HG03135 (cell line): ENCODE measurements around the gene CRMP1.

Source experiments
- ATAC-seq: cut with Tn5 transposase; IDR thresholded peaks from one replicate; pipeline ENCODE4 v1.9.1; 2021; ENCODE audit warnings: mild to moderate bottlenecking, moderate library complexity; ENCODE audit not compliant: unreplicated experiment

Gene CRMP1

GRCh38 chr4:5774416-5775036, 118.4 kb downstream of the CRMP1 start:
- no peak for ATAC-seq

- no peak for ATAC-seq
These were observed 119.7 kb downstream of the CRMP1 start for GRCh38 chr4:5773271-5773555.

DNA sequence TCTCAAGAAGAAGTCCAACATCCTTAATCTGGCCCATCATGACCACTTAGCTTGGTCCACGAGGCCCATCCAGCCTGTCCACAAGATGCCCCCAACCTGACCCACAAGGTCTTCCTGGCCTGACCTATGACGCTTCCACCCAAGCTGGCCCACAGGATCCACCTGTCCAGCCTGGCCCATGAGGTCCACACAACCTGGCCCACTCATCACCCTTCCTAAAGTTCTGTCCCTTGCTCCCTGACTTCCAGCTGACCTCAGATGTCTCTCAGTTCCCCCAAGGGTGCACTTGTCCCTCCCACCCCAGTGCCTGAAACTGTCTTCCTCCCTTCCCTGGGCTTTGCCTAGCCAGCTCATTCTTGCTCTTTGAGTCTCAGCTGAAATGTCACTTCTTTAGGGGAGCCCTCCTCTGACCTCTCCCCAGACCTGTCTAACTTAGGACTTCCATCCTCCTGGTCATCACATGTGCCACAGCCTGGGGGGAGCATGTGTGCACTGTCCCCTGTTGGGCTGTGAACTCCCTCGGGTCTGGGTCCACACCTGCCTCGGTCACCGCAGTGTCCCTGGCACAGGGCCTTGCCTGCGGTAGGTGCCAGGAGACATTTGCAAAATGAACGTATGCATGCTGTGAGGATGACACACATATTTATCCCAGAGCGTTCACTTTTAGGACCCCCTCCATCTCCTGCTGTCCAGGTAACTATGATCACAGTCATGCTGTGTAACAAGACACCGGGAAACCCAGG, 120.2 kb downstream of the CRMP1 start:
- no peak for ATAC-seq
